ENCODE data around the gene MAN1B1.
A peak's percentile ranks its signal among the peaks of the same experiment; 100 is the strongest.

DNA sequence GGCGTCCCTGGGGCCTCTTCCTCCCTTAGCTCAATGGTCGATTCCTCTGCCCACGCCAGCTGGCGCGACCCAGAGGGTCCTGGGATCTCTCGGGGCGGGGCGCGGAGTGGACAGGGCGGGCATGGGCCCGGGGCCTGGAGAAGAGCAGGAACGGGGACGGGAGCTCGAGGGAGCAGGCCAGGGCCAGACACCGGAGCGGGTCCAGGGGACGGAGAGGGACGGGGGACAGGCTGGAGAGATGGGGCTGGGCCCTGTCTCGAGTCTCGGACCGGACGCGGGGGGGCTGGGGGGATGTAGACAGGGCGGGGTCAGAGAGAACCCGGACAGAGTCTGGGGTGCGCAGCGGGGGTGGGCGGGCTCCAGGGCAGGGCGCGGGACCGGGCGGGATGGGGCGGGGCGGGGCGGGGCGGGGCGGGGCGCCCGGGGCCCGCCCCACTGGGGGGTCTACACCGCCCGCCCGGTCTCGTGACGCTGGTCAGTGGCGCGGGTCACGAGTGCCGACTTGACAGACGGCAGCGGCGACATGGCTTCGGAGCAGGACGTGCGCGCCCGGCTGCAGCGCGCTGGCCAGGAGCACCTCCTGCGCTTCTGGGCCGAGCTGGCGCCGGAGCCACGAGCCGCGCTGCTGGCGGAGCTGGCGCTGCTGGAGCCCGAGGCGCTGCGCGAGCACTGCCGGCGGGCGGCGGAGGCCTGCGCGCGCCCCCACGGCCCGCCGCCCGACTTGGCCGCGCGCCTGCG lies 9.6 kb upstream of the MAN1B1 start, which contains the start of gene UAP1L1:
- no peak for TF ChIP-seq CTCF (IDR thresholded peaks at IDR 0.05)
- TF ChIP-seq EZH2 (IDR thresholded peaks at IDR 0.05): no peak
- TF ChIP-seq EZH2phosphoT487 (IDR thresholded peaks at IDR 0.05): peak; percentile 11
